Epithelial cell of proximal tubule (primary cell): ENCODE measurements around the gene RTEL1. TPM values are rescaled to one million over a fixed set of nuclear protein-coding genes. Genes with fewer than 3 reads are reported as not detected.

Experiments
- DNase-seq: peaks from one replicate; pipeline ENCODE4 v3.0.0-alpha.2; 2011; ENCODE audit warnings: low read depth
- H3K4me3 ChIP-seq: 2 replicates; pipeline ENCODE4 v1.5.1; 2011; ENCODE audit warnings: low read depth, mild to moderate bottlenecking, low read length
- CTCF ChIP-seq: conservative IDR thresholded peaks from 2 replicates; pipeline ENCODE4 v1.5.1; 2012; ENCODE audit warnings: low read depth, mild to moderate bottlenecking, low read length
- total RNA-seq: library from RNA; depleted of rRNA; stranded (reverse); fragments of >200 nt; gene quantifications from 2 replicates; pipeline ENCODE4 v1.2.3, GENCODE V29; 2015

RTEL1 gene
- total RNA-seq, 1 donor from 2014 or later, result 26.5 TPM

GRCh38 chr20:63734111-63734945, 76.2 kb downstream of the RTEL1 start:
- no peak for TF ChIP-seq CTCF
- DNase-seq, result no peak
- no peak overlapping the region for H3K4me3 ChIP-seq

GRCh38 chr20:63734946-63735858, 77.1 kb downstream of the RTEL1 start:
- no peak for DNase-seq
- no peak overlapping the region for H3K4me3 ChIP-seq
- TF ChIP-seq CTCF, result no peak

GRCh38 chr20:63735859-63736718, 78.0 kb downstream of the RTEL1 start, which contains the start of gene LIME1:
Gene LIME1, plus strand, starts transcription at chr20:63736664. Its CDS starts 886 bp downstream, at chr20:63737550.
- no peak for TF ChIP-seq CTCF
- H3K4me3 ChIP-seq, result no peak within 1 kb of the TSS
- no peak for DNase-seq

- no peak overlapping the region for H3K4me3 ChIP-seq
- TF ChIP-seq CTCF, result no peak
- DNase-seq, result no peak
Measured at GRCh38 chr20:63736893-63737694, 79.0 kb downstream of the RTEL1 start.

- no peak overlapping the region for H3K4me3 ChIP-seq
- DNase-seq, result no peak
- no peak for TF ChIP-seq CTCF
Measured at GRCh38 chr20:63737695-63737944, 79.5 kb downstream of the RTEL1 start.
